NCI-H82 treated with DMSO at 0.1 percent for 48 hours (cell line): ENCODE results near the gene CLCN4.

Experiments
- DNase-seq: peaks from one replicate; lab custom pipeline; 2025; ENCODE audit not compliant: unreplicated experiment; lab: John Stamatoyannopoulos, UW

CLCN4 gene

DNA sequence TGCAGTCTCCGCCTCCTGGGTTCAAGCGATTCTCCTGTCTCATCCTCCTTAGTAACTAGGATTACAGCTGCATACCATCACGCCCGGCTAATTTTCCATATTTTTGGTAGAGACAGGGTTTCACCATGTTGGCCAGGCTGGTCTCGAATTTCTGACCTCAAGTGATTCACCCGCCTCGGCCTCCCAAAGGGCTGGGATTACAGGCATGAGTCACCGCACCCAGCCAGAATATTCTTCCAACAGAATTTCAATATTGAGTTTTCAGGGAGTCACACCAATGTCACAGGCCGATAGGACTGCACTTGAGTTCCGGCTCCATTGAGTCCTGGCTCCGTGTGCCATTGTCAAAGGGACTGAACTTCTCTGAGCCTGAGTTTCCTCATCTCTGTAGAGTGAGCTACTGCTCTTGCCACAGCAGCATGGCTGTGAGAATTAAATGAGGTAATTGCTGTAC is 82.9 kb downstream of the CLCN4 start:
- DNase-seq: no peak

DNA sequence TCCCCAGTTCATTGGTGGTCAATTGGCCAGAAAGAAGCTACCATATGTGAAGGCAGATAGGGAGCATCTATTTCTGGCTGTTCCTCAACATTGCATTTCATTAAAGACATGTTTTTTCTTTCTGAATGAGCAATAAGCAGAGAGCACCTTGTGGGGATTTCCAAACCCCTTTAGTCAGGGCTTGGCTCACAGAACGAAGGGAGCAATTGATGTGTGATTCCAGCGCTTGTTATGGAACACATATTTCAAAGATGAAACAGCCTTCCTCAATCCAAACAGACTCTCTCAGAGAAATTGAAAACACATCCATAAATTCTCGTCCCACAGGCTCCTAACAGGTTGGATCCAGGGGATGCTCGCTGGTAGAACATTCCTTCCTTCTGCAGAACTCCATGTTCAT is 84.1 kb downstream of the CLCN4 start:
- no peak for DNase-seq

DNA sequence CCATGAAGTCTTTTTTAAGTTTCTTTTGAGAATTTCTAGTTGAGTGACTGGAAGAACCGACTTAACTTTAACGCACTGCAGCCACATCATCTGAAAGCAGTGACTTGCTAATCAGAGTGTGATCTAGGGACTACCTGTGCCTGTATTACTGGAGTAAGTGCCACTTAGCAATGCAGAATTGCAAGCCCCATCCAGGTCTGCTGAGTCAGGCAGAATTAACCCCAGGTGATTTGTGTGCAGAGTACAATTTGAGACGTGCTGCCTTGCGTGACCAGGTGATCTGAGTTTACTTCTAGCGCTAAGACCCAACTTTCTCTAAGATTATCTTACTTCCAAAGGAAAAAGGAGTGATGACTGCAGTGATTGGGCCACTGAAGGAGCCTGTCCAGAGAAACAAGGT is 85.3 kb downstream of the CLCN4 start:
- no peak for DNase-seq

DNA sequence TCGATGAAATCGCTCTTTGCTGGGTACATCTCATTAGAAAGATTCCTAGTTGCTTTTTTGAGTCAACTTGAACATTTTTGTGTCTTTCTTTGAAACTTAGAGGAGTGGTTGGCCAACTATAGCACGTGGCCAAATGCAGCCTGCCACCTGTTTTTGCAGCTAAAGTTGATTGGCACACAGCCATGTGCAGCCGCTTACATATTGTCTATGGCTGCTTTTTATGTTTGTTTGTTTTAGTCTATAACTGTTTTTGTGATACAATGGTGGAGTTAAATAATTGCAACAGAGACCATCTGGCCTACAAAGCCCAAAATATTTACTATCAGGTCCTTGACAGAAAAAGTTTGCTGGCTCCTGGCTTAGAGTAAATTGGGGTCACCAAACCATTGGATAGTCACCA is 86.3 kb downstream of the CLCN4 start:
- DNase-seq: no peak

DNA sequence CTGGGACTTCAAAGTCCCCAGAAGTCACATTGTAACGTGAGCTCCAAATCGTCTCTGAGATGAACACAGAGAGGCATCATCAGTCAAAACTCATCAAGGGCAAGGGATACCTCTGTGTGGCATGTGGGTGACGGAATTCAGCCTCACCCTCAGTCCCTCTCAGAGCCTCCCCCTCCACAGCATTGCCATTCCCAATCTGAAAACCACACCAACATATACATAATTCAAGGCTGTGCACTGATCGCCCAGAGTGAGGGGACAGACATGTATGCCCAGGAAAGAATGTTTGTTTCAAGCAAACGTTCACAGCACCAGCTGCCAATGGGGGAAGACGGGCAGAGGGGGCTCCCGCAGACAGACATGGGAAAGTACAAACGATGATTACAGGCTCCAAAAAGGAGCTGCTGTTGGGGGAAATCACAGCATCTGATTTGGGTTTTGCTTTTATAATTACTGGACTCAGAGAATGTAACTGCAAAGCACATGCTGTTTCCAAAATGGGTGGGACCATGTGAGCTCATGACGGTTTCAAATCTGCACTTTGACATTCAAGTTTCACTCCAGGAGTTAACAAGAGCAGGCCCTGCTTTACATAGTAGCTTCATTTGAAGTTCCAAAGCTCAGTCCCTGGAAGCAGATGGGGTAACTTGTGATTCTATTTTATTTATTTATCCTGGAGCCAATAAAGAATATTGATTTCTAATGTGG is 88.3 kb downstream of the CLCN4 start:
- DNase-seq: no peak

DNA sequence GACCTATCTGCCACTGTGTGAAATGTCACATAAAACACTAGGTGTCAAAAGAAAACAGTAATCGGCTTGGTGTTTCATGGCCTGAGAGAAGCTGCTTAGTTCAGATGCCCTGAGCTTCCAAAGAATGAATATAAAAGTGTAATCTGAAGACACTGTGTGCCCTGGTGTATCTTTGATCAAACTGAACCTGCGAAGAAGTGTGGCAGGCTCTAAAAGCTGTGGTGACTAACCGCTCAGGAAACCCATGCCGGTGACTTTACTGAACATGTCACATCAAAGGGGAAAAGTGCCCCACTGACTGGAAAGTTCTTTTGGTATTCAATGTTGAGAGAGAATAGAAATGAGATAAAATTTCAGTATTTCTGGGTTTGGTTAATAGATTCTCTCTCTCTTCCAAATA is 89.1 kb downstream of the CLCN4 start:
- DNase-seq: no peak

DNA sequence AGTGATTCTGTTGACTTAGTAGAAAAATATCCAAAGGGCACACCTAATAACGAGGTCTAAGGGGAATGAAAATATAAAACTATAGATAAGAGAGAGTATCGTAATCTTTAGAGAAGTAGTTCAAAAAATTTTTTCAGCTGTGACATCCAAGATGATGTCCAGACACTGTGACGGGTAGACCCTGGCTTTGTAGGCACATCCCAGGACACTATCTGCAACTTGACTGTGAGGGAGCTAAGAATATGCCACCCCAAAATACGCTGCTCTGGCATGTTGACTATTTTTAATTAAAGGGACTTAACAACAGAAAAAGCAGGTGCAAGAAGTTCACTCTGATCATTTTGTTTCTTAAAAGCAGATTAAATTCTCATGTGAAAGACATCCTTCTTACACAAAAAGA is 89.5 kb downstream of the CLCN4 start:
- DNase-seq: no peak

DNA sequence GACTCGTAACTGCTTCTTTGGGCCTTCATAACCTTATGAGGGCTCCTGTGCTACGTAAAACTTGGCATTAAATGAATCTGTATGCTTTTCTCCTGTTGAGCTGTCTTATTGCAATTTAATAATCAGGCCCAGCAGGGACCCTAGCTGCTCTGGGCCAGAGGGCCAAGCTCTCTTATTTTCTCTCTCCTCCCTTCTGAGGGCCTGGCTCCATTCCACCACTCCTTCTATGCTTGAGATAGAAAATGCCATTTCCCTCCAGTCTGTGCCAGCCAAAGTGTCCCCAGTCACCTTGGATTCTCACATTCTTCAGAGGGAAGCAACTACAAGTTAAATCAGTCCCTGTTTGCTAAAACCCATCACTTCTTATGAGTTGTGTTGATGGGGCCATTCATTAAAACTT is 90.1 kb downstream of the CLCN4 start:
- no peak for DNase-seq

DNA sequence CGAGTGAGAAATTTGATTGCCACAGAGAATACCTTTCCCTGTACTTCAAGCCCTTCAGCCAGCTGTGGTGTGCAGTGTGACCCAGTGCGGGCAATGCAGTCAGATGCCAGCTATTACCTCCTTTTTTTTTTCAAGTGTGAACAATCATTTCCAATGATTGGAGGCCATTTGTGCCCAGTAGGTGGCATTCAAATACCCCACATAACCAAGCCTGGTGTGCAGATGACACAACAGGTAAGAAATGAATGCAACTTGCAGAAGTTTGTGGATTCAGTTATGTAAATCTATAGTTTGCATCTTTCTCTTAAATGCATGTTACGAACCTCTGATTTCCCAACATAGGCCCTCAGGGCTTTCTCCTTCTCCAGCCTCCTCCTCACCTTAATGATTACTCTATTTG is 98.0 kb downstream of the CLCN4 start:
- DNase-seq: no peak

DNA sequence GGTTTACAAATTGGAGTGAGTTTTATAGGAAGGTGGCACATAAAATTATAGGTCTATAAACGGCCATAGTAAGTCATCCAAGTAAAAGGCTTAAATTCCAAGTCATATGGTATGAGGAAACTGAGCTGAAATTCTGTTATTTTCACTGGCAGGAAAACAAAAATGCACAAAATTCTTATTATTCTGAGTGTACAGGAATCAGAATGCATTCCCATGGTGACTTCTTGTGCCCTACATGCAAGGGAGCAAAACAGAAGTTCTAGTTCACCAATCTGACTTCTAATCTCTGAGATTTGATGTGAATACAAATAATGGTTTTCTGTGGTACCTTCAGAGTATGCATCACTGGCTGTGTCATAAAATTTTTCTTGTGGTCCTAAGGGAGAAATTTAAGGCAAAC is 102.9 kb downstream of the CLCN4 start:
- DNase-seq: no peak

DNA sequence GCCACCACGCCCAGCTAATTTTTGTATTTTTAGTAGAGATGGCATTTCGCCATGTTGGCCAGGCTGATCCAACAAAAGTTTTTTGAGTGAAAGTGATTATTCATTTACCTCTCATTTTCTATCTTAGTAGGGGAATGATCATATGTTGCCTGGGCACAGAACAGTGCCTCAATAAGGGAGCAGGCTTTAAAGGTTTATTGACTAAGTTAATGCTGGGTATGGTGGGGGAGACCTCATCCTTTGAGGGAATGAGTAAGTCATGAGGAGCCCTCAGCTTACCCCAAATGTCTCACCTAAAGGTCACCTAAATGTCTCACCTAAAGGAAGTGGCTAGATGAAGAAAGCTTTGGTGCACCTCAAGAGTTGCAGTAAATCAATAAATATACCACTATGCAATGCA is 109.0 kb downstream of the CLCN4 start:
- DNase-seq: no peak

DNA sequence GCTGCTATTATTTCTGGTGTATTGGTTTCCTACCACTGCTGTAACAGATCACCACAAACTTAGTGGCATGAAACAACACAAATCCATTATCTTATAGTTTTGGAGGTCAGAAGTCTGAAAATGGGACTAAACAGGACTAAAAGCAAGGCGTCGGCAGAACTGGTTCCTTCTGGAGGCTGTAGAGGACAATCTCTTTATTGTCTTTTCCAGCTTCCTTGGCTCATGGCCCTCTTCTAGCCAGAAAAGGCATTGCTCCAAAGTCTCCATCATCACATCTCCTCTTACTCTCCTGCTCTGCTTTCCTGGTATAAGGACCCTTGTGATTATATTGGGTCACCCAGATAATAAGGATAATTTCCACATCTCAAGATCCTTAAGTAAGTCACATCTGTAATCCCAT is 121.9 kb downstream of the CLCN4 start:
- DNase-seq: peak; percentile 70

DNA sequence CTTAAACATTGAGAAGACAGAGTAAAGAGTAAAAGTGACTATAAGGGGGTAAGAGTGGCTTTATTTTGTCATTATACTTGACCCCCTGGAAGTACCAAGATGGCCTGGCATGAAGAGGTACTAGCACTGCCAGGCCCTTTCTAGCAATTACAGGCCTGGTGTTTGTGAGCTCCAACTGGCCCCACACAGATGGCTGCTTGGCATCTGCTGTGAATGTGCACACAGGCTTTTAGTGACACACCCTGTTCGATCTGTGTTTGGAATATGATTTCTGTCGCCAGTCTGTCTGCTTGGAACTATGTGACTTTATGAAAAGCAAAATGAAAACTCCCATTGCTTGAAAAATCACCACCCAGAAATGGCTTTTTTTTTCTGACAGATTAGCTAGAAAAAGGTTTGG is 123.3 kb downstream of the CLCN4 start:
- no peak for DNase-seq

DNA sequence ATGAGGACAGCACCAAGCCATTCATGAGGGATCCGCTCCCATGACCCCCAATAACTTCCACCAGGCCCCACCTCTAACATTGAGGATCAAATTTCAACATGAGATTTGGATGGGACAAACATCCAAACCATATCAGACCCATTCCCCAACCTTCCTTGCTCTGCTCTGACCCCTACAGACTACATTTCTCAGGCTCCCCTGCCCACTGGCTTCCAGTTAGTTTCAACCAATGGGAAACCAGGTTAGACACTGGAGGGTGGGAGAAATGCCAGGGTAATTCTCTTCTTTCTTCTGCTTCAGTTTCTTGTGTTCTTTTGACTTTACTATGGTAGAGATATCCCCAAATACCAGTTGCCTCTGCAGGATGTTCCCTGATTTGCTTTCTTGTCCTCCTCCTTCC is 125.7 kb downstream of the CLCN4 start:
- no peak for DNase-seq

DNA sequence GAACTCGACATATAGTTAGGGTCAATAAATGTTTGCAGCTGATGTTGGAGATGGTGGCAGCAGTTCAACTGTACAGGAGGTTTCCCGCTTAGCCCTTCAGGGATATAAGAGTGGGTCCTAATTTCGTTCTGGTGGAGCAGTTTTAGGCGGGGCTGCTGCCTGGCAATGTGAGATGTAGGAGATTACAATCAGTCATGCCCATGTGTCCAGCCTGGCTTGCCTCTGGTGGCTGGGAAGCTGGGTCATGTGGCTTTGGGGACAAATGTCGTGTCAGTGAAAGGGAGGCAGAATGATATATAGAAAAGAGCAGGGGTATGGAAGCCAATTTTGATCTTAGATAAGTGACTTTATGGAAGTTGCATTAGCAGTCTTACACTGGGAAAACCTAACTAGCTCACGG is 129.4 kb downstream of the CLCN4 start:
- no peak for DNase-seq
